ENCODE measurements around the gene IGSF9. TPM values are rescaled to one million over a fixed set of nuclear protein-coding genes. Genes with fewer than 3 reads are reported as not detected.

The IGSF9 gene
- total RNA-seq, 1 donor from 2014 or later, result 0.16 TPM

- no peak for DNase-seq (ENCODE audit: low read depth)
Observed at GRCh38 chr1:159973350-159973940, 28.0 kb upstream of the IGSF9 start.

DNA sequence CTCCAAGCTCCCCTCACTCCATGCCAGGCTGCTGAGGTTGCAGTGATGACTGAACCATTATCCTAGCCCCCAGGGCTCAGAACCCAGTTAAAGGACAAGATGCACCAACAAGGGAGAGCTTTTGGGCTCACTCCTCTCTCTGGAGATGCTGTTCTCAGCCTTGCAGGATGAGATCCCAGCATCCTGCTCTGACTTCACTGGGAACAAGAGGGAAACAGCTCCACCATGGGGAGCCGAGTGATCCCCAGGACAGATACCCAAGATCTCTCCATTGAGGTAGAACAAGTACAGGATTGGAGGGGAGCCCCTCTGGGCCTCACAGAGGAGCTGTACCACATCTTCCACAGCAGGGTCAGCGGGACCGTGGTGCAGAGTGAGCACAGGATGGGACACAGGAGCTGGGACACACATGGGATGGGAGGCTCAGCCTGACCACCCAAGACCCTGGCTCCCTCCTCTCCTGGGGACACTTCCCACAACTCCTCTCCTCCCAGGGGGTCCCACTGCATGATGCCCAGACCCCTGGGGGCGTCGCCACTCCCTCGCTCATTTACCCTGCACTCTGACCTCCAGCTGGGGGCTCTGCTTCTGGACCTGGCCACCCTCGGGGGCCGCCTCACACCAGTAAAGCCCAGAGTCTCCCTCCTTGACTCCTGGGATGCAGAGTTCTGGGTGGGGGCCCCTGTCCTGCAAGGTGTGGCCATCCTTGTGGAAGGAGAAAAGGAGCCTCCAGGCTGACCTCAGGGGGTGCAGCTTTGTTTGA, 27.2 kb upstream of the IGSF9 start:
- DNase-seq (ENCODE audit: low read depth), result no peak

GRCh38 chr1:159970932-159971342, 25.5 kb upstream of the IGSF9 start:
- no peak for DNase-seq (ENCODE audit: low read depth)

DNA sequence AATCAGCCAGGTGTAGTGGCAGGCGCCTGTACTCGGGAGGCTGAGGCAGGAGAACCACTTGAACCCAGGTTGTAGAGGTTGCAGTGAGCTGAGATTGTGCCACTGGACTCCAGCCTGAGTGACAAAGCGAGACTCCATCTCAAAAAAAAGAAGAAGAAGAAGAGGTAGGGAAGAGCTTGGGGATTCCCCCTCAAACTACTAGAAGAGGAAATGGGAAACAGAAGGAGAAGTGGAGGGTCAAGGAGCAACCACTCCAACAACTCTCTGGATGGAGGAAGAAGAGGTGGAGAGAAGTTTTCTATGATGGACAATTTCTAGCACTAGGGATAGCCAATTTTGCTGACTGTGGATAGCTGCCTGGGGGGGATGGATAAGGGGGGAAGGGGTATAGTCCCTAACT, 23.5 kb upstream of the IGSF9 start:
- no peak for DNase-seq (ENCODE audit: low read depth)

DNA sequence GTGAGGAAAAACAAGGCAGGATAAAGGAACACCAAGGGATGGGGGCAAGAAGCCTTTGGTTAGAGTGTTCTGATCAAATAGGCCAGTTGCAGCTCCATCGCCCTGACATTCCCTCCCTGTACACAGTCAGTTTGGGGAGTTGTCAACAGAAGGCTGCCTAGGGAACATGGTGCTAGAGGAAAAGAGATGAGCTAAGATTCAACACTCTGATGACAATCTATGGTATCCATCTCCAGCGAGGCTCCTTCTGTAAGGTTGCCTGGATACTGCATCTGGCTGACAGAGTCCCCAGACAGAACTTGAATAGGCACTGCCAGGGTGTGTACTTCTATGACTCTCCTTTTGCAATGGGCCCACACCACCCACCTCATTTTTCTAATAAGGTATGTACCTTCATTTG, 19.9 kb upstream of the IGSF9 start:
- no peak for DNase-seq (ENCODE audit: low read depth)

GRCh38 chr1:159964144-159964543, 18.7 kb upstream of the IGSF9 start:
- DNase-seq (ENCODE audit: low read depth), result no peak

DNA sequence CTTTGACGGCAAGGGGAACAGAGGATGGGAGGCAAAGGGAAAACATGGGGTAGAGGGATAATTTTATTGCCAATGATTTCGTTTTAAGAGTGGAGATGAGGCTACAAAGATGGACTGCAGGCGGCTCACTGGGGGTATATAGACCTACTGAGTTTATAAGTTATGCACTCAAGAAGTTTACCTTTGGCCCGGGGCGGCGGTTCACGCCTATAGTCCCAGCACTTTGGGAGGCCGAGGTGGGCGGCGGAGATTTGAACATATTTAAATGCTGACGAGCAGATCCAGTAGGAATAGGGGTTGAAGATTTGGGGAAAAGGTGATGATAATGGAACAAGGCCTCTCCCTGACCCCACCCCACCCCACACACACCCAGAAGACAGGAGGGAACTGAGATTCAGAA, 16.8 kb upstream of the IGSF9 start:
- DNase-seq (ENCODE audit: low read depth), result no peak

GRCh38 chr1:159961636-159962035, 16.2 kb upstream of the IGSF9 start:
- DNase-seq (ENCODE audit: low read depth), result no peak

DNA sequence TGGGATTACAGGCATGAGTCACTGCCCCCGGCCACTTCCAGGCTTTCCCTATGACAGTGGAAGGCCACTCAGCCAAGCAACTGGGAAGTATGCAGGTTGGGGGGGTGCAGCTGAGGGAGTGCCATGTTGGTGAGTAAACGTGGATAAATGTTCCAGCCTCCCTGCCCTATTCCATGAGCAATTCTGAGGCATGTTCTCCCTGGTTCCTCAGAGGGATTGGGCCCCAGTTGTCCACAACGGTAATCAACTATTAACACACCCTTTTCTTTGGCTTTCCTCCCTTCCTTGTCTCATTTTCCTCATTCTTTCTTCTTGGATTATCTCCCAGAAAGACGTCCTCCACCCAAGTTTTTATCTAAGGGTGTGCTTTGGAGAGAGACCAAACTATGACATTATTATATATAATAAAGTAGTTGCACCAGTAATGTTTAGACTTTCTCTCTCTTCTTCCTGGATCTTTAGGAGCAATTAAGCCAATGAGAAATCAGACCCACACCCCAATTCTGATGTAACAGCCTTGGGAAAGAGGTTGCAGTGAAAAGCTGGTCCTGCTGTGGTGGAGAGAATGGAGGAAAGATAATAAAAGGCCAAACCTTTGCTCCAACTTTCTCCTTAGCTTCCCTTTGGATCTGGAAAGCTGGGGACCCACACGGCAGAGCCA, 15.4 kb upstream of the IGSF9 start:
- DNase-seq (ENCODE audit: low read depth), result peak; percentile 8

GRCh38 chr1:159959451-159959850, 14.0 kb upstream of the IGSF9 start:
- no peak for DNase-seq (ENCODE audit: low read depth)

DNA sequence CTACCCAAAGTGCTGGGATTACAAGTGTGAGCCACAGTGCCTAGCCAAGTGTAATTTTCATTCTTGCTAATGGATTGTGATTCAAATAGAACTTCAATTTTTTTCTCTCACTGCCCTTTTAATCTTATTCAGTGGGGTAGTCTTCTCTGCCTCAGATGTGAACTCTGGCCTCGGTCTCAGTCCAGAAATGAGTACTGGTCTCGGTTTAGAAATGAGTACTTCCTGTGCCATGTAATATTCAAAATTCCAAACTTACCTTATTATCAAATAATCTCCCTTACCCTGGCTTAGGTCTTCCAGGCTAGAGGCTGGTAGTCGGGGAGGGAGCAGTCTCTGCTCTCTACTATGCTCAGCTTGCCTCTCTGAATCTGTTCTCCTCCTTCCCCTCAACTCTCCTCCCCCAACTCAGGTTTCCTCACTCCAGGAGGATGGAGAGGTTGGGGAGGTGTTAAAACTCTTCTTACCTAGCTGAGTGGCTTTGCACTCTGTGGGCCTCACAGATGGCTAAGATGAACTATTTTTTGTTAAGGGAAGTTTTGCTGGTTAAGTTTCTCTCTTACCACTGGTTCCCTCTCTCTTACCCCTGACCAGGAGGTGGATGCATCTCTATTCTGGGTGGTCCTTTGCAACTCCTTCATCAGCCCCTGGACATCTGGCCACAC, 13.4 kb upstream of the IGSF9 start:
- DNase-seq (ENCODE audit: low read depth), result no peak

DNA sequence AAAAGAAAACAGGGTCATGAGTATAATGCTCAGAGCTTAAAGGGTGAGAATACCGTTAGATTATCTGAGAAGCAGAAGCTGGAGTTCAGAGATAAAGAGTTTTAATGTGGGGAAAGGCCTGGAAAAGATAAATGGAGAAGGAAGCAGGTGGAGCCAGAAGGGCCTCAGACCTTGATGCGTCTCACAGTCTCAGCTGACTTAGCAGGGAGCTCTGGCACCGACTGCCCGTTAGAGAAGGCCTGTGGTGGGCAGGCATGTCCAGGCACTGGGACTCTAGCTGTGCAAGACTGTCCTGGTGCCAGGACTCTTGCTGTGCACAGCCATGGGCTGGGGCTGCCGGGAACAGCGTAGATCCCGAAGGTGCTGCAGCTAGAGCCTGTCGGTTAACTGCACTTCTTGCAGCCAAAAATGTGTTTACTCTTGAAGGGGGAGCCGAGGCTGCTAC, 12.4 kb upstream of the IGSF9 start:
- no peak for DNase-seq (ENCODE audit: low read depth)

DNA sequence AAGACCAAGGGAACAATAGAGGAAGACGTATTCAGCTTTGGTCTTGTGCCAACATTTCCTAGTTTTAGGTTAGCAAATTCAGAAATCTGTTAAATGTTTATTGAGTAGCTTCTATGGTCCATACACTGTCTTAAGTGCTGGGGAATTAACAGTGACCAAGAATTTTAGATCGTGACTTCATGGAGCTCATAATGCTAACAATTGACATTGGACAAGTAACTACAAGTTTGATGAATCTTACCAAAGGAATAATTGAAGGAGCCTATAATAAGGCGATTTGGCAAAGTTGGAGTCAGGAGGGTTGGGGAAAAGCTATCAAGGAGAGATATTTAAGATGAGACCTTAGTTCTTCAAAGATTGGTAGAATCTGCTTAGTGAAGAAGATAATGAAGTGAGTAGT, 10.0 kb upstream of the IGSF9 start:
- no peak for DNase-seq (ENCODE audit: low read depth)

DNA sequence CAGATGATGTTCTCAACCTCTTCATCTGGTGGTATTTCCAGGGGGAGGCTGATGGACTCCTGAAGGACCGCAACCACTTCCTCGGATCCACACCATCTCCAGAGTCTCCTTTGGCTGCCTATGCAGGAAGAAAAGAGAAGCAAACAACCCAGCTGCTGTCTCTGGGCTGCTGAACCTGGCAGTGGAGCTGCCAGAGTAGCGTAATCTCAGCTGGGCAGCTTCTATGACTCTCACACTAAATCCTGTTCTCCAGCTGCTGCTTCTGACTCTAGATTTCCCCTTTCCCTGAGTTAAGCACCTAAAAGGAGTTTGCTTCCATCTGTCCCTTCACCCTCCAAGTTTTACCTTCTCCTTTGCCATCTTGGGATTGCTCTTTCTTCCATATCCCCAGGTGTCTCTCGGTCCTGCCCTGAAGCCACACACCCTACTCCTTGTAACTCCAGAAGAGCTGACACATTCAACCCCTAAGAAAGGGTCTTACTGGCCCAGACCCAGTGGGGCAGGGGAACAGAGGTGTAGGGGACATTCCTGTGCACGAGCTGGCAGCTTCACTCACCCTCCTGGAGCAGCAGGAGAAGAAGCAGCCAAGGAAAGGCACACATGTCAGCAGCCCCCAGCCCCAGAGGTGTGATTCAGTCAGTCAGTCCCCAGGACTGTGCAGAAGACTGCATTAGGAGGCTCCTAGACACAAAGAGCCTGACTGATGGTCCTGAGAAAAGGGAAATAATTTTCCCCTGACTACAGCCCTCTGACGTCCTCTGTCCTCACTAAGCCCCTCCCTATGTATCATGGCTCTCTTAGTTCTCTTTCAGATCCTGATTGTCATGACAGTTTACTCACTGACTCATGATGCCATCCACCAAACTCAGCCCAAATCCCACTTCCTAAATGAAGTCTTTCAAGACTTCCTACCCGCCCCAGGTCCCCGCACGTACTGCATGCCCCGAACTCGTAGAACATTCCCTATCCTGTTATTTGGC, 8.4 kb upstream of the IGSF9 start, which contains the start of gene SLAMF9:
TSS of gene SLAMF9 (minus strand) at position 702 of the 980 bp plus-strand sequence. CDS start at position 602, 100 bp downstream.
- DNase-seq (ENCODE audit: low read depth), result no peak

GRCh38 chr1:159952932-159953331, 7.5 kb upstream of the IGSF9 start:
- no peak for DNase-seq (ENCODE audit: low read depth)

DNA sequence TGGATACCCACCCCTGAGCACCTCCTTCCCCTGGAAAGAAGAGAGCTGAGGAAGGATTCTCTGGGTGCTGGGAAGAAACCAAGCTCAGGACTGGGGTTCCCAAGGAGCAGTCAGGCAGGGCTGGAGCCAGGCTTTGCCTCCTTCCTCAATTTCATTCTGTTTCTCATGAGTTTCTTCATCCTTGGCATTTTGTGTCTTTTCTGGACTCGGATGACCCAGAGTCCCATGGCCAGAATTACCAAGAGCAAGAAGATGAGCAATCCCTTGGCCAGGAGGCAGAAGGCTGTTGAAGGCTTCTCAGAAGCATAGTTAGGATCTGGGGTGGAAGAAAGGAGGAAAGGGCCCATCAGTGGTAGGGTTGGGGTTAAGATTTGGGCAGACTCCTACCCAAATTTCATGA, 6.1 kb upstream of the IGSF9 start:
- no peak for DNase-seq (ENCODE audit: low read depth)

GRCh38 chr1:159951016-159951415, 5.6 kb upstream of the IGSF9 start:
- DNase-seq (ENCODE audit: low read depth), result no peak

- no peak for DNase-seq (ENCODE audit: low read depth)
Observed at GRCh38 chr1:159949981-159950381, 4.6 kb upstream of the IGSF9 start.

DNA sequence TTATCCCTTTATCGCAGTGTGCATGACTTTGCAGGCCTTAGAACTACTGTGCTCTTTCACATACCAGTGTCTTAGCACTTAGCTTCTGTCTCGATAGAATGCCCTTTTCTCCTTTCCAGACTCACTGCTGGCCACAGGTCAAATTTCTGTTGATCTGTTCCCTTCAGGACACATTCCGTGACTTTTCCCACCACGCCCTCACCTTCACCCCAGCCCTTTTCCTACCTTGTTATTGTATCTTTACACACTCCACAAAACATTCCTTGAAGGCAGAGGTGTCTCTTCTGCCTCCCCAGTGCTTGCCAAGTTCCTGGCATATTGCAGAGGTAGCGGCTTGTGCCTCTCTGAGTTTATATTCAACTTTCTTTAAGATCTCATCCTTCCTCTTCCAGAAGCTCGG, 3.7 kb upstream of the IGSF9 start:
- DNase-seq (ENCODE audit: low read depth), result no peak

- DNase-seq (ENCODE audit: low read depth), result no peak
Observed at GRCh38 chr1:159947942-159948341, 2.5 kb upstream of the IGSF9 start.

Data from myocyte (in vitro differentiated cells).